ENCODE data around the gene SIM2.

The SIM2 gene

GRCh38 chr21:36717976-36718375, 19.1 kb downstream of the SIM2 start:
- no peak for DNase-seq

- no peak for DNase-seq
Observed at GRCh38 chr21:36718951-36719501, 20.1 kb downstream of the SIM2 start.

- no peak for DNase-seq
Observed at GRCh38 chr21:36719614-36720013, 20.7 kb downstream of the SIM2 start.

- no peak for DNase-seq
Observed at GRCh38 chr21:36721817-36722216, 22.9 kb downstream of the SIM2 start.

- no peak for DNase-seq
Observed at GRCh38 chr21:36722370-36723368, 23.8 kb downstream of the SIM2 start.

- DNase-seq = no peak
Observed at GRCh38 chr21:36723371-36723881, 24.5 kb downstream of the SIM2 start.

GRCh38 chr21:36724660-36725059, 25.7 kb downstream of the SIM2 start:
- no peak for DNase-seq

GRCh38 chr21:36725793-36726386, 27.0 kb downstream of the SIM2 start:
- DNase-seq = no peak

GRCh38 chr21:36727866-36728265, 29.0 kb downstream of the SIM2 start:
- DNase-seq = no peak

GRCh38 chr21:36728371-36729111, 29.6 kb downstream of the SIM2 start:
- no peak for DNase-seq

GRCh38 chr21:36729310-36729970, 30.5 kb downstream of the SIM2 start:
- no peak for DNase-seq

- no peak for DNase-seq
Observed at GRCh38 chr21:36730291-36731281, 31.7 kb downstream of the SIM2 start.

GRCh38 chr21:36732217-36732616, 33.3 kb downstream of the SIM2 start:
- DNase-seq = no peak

GRCh38 chr21:36732761-36733160, 33.8 kb downstream of the SIM2 start:
- no peak for DNase-seq

GRCh38 chr21:36733857-36734256, 34.9 kb downstream of the SIM2 start:
- DNase-seq = no peak

- no peak for DNase-seq
Observed at GRCh38 chr21:36734367-36735200, 35.7 kb downstream of the SIM2 start.

- DNase-seq = no peak
Observed at GRCh38 chr21:36735201-36735515, 36.2 kb downstream of the SIM2 start.

- peak; percentile 52 for DNase-seq
Observed at GRCh38 chr21:36735724-36736320, 36.9 kb downstream of the SIM2 start.

- DNase-seq = no peak
Observed at GRCh38 chr21:36738489-36739126, 39.7 kb downstream of the SIM2 start.

Measured in retina (tissue), 1 donor.